GM18526 (cell line): ENCODE results near the gene SLC44A4.

Experiments used
- POLR2A ChIP-seq: IDR thresholded peaks from 3 replicates; pipeline ENCODE4 v1.6.1; 2011; ENCODE audit not compliant: insufficient read length; ENCODE audit errors: extremely low read depth

SLC44A4 gene

DNA sequence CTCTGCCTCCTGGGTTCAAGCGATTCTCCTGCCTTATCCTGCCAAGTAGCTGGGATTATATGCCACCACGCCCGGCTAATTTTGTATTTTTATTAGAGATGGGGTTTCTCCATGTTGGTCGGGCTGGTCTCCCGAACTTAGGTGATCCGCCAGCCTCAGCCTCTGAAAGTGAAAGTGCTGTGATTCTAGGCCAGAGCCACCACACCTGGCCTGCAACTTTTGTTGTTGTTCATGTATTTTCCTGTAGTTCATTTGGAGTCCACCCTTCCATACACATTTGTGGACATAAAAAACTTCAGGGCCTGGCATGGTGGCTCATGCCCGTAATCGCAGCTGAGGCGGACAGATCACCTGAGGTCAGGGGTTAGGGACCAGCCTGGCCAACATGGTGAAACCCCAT is 36.7 kb downstream of the SLC44A4 start:
- no peak for TF ChIP-seq POLR2A

DNA sequence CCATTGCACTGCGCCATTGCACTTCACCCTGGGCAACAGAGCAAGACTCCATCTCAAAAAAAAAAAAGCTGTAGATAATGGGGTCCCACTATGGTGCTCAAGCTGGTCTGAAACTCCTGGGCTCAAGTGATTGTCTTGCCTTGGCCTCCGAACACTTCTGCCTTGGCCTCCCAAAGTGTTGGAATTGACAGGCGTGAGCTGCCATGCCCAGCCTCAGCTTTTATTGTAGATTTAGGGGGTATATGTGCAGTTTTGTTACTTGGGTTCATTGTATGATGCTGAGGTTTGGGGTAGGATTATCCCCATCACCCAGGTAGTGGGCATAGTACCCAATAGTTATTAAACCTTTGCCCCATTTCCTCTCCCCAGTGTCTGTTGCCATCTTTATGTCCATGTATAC is 39.8 kb downstream of the SLC44A4 start:
- TF ChIP-seq POLR2A, result no peak

DNA sequence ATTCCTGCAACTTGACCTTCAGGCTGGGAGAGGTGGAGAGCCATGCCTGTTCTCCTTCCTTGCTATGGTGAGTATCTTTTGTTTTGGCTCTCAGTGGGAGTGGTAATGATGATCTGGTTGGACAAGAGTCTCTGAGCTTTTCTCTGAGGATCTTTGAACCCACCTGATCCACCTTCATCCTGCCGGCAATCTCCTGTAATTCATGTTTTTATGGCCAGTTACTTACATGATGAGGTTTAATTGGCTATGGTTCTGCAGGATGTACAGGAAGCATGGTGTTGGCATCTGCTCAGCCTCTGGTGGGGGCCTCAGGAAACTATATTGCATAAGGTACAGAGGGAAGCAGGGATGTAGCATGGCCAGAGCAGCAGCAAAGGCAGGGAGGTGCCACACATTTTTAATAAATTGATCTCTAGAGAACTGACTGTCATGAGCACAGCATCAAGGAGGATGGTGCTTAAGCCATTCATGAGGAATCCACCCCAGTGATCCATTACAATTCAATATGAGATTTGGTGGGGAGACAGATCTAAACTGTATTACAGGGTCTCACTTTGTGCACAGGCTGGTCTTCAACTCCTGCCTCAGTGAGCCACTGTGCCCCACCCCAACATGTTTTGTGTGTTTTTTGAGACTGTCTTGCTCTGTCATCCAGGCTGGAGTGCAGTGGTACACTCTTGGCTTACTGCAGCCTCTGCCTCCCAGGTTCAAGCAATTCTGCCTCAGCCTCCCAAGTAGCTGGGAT is 41.3 kb downstream of the SLC44A4 start:
- TF ChIP-seq POLR2A, result no peak

DNA sequence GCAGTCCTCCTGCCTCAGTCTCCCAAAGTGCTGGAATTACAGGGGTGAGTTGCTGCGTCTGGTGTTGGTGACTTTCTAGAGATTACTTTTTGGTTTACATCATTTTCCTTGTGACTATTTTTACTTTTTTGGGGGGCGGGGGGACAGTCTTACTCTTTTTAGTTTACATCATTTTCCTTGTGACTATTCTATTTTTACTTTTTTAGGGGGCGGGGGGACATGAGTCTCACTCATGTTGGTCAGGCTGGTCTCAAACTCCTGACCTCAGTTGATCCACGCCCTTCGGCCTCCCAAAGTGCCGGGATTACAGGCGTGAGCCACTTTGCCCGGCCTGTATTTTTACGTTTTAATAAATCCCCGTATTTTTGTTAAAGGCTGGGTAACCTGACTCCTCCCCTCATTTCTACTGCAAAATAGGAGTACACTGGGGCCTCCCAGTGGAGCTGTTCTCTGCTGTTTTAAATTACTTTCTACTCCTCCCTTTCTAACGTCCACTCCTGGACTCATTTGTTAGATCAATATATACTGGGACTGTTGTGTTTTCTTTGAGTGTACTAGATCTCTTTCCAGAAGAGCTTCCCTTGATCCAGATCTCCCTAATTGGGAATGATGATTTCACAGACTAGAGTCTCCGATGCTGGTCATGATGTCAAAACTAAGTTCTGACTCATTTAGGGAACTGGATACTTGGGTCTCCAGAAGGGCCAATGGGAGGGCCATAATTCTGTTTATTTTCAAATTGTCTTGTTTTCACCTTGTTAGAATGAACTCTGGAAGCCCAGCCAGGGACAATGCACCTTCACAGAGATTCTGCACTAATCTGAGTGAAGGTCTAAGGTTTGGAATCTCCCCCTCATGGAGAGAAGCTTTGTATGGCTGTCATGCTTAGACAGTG is 42.1 kb downstream of the SLC44A4 start:
- TF ChIP-seq POLR2A, result no peak

DNA sequence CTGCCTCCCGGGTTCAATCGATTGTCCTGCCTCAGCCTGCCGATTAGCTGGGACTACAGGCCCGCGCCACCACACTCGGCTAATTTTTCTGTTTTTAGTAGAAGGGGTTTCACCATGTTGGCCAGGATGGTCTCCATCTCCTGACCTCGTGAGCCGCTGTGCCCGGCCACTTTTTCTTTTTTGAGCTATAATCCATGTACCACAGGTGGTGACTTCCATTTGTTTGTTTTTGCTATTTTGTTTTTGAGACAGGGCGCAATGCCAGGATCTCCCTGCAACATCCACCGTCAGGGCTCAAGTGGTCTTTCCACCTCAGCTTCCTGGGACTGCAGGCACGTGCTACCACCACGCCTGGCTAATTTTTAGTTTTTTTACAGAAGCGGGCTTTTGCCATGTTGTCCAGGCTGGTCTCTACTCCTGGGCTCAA is 42.7 kb downstream of the SLC44A4 start:
- TF ChIP-seq POLR2A, result peak; percentile 5

DNA sequence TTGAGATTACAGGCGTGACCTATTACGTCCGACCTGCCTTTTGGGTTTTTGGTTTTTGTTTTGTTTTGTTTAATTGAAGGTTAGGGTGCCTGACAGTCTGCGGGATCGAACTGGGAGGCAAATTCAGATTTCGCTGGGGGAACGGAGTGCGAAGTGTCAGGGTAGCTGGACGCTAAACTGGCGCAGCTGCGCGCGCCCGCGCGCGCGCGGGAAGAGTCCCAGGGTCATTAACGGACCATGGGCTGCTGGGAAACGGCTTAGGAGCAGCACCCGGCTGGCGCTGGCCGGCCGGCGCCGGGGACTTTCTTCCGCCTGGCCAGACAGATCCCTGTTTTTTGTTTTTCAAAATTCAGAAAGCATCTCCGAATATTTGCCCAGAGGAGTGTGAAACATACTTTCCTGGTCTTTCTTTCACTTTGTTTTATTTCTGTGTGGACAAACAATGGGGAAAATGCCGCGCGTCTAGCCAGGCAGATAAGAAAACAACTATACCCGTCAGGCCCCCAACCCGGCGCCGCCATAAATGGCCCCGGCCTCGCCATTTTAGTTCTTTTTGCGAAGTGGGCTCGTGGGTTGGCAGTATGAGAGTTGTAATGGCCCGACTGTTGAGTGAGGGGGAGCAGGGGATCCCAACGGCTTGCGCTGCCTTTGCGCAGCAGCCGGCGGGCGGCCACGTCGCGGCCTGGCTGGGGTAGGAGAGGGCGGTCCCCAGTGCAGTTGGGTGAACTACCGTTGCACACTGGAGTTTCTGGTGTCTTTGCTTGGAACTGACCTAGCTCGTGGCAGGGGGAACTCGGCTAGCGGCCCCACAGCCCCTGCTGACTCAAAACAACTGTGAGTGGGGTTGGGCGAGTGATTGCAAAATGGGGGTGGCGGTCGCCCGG is 44.2 kb downstream of the SLC44A4 start:
- TF ChIP-seq POLR2A, result peak; percentile 99

DNA sequence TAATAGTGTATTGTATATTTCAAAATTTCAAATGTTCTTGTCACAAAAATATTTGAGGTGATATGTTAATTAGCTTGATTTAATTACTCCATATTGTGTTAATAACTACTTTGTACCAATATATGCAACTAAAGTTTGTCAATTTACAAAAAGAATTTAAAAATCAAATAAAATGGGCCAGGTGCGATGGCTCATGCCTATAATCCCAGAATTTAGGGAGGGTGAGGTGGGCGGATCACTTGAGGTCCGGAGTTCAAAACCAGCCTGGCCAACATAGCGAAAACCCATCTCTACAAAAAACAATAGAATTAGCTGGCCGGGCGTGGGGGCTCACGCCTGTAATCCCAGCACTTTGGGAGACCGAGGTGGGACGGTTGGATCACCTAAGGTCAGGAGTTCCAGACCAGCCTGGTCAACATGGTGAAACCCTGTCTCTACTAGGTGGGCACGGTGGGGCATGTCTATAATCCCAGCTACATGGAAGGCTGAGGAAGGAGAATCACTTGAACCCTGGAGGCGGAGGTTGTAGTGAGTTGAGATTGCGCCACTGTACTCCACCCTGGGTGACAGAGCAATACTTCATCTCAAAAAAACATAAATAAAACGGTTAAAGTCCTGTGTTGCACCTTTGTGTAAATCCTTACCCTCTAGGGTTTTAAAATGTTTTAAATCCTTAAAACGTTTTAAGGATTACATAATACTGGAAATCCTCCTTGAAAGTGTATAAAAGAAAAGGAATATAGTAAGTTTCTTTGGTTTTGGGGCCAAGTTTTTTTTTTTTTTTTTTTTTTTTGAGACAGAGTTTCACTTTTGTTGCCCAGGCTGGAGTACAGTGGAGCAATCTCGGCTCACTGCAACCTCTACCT is 47.2 kb downstream of the SLC44A4 start:
- TF ChIP-seq POLR2A, result no peak

DNA sequence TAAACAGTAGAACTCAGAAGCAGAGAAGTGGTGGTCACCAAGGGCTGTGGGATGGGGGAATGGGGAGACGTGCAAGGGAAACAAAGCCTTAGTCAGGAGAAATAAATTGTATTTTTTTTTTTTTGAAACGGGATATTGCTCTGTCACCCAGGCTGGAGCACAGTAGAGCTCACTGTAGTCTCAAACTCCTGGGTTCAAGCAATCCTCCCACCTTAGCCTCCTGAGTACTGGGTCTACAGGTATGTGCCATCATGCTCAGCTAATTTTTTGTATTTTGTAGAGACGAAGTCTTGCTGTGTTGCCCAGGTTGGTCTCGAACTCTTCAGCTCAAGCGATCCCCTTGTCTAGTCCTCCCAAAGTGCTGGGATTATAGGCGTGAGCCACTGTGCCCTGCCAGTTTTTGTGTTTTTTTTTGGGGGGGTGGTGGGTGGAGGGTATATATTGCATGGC is 47.9 kb downstream of the SLC44A4 start:
- TF ChIP-seq POLR2A, result no peak

DNA sequence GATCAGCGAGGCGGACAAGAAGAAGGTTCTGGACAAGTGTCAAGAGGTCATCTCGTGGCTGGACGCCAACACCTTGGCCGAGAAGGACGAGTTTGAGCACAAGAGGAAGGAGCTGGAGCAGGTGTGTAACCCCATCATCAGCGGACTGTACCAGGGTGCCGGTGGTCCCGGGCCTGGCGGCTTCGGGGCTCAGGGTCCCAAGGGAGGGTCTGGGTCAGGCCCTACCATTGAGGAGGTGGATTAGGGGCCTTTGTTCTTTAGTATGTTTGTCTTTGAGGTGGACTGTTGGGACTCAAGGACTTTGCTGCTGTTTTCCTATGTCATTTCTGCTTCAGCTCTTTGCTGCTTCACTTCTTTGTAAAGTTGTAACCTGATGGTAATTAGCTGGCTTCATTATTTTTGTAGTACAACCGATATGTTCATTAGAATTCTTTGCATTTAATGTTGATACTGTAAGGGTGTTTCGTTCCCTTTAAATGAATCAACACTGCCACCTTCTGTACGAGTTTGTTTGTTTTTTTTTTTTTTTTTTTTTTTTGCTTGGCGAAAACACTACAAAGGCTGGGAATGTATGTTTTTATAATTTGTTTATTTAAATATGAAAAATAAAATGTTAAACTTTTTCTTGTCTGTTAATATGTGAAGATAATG is 49.0 kb downstream of the SLC44A4 start:
- no peak for TF ChIP-seq POLR2A

DNA sequence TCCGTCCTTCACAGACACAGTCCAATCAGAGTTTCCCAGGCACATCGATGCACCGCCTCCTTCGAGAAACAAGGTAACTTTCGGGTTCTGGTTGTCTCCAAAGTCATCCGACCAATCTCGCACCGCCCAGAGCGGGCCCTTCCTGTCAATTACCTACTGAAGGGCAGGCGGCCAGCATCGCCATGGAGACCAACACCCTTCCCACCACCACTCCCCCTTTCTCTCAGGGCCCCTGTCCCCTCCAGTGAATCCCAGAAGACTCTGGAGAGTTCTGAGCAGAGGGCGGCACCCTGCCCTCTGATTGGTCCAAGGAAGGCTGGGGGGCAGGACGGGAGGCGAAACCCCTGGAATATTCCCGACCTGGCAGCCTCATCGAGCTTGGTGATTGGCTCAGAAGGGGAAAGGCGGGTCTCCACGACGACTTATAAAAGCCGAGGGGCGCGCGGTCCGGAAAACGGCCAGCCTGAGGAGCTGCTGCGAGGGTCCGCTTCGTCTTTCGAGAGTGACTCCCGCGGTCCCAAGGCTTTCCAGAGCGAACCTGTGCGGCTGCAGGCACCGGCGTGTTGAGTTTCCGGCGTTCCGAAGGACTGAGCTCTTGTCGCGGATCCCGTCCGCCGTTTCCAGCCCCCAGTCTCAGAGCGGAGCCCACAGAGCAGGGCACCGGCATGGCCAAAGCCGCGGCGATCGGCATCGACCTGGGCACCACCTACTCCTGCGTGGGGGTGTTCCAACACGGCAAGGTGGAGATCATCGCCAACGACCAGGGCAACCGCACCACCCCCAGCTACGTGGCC is 51.3 kb downstream of the SLC44A4 start, which contains the start of gene HSPA1B:
HSPA1B (plus strand) TSS at position 453 of the 794 bp plus-strand sequence; CDS start at position 666, 213 bp downstream.
- TF ChIP-seq POLR2A, result peak; percentile 99

DNA sequence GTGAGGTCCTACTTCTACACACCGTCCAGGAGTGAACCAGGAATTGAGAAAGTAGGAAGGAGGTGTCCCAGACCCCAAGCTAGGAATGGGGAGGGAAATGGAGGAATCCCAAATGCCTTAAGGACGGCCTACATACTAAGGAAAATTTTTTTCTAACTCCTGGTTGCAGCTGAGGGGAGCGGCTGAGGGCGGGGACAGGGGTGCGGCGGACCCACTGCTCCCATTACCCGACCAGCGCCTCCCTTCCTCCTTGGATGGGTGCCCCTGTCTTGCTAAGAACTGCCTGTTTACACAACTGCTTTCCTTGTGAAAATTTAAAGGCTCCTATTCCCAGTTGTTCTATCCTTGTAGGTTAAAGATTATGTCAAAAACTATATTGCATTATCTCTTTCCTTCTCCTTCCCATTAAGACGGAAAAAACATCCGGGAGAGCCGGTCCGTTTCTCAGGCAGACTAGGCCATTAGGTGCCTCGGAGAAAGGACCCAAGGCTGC is 52.0 kb downstream of the SLC44A4 start:
- TF ChIP-seq POLR2A, result peak; percentile 44

DNA sequence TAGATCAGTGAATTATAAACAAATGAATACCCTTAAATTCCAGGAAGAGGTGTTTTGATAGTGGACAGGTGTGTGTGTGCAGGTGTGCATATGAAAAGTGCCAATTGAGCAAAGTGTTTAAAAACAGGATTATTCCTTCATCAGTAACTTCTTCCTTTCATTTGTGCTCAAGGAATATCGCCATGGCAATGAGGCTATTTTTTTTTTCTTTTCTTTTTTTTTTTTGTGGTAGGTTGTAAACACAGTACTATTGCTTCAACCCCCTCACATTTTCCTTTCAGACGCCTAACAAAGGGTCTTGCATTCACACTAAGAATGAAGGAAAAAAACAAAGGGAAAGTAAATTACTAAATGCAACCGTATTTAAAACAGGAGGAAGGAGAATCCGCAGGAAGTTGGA is 53.2 kb downstream of the SLC44A4 start:
- no peak for TF ChIP-seq POLR2A
